Breast epithelium (tissue), 4 donors: ENCODE measurements around the gene HDAC7. TPM values are rescaled to one million over a fixed set of nuclear protein-coding genes. Genes with fewer than 3 reads are reported as not detected.

ENCODE experiments used
- DNase-seq, 2 donors: peaks; one replicate each; pipeline ENCODE4 v3.0.0-alpha.2; 2019; ENCODE audit warnings: low spot score in 2 of 2
- H3K27ac ChIP-seq, 2 donors: fragments of 200-600 bp; sonication (generic) in 1 of 2; one replicate each; pipeline ENCODE4 v1.5.1; 2016 to 2019; ENCODE audit warnings: mild to moderate bottlenecking in 1 of 2
- H3K27me3 ChIP-seq, 2 donors: fragments of 200-600 bp; sonication (generic) in 1 of 2; one replicate each; pipeline versions ENCODE4 v1.5.1 to v1.6.0; 2017 to 2019; ENCODE audit warnings: control low read depth in 1 of 2, mild to moderate bottlenecking in 1 of 2
- H3K36me3 ChIP-seq: fragments of 200-600 bp; one replicate; pipeline ENCODE4 v1.5.1; 2019
- H3K4me1 ChIP-seq, 2 donors: fragments of 200-600 bp; sonication (generic); one replicate each; pipeline ENCODE4 v1.5.1; 2016 to 2019; ENCODE audit warnings: control low read depth in 1 of 2
- H3K4me3 ChIP-seq, 3 donors: fragments of 200-600 bp; sonication (generic); 1 replicate in 2 of 3; 2 replicates in 1 of 3; pipeline ENCODE4 v1.5.1; 2016 to 2019; ENCODE audit warnings: mild to moderate bottlenecking in 3 of 3, moderate library complexity in 2 of 3
- H3K9me3 ChIP-seq, 2 donors: fragments of 200-600 bp; sonication (generic) in 1 of 2; one replicate each; pipeline ENCODE4 v1.5.1; 2016 to 2019; ENCODE audit warnings: control low read depth in 1 of 2
- POLR2A ChIP-seq: fragments of 450-650 bp; IDR thresholded peaks from one replicate; pipeline ENCODE4 v1.6.1; 2016; ENCODE audit warnings: antibody characterized with exemption, mild to moderate bottlenecking, moderate library complexity
- POLR2AphosphoS5 ChIP-seq, 3 donors: sonication (generic); formaldehyde crosslinking; IDR thresholded peaks; one replicate each; pipeline ENCODE4 v1.6.1; 2017; ENCODE audit warnings: antibody characterized with exemption in 3 of 3
- intact Hi-C: fragments of 100-400 bp; cut with DNase I; formaldehyde crosslinking; loops from one replicate; pipeline ENCODE4 v1.15.1; 2023; ENCODE audit warnings: low total_unique reads
- total RNA-seq, 3 donors: library from RNA; depleted of rRNA; stranded (reverse); fragments of >200 nt; gene quantifications; one replicate each; pipeline ENCODE4 v1.1.0, GENCODE V29; 2016
- TF ChIP-seq, protein P1 (sequence below), 3 donors: fragments of 450-650 bp; IDR thresholded peaks; one replicate each; pipeline ENCODE4 v1.5.1; 2016 to 2017; ENCODE audit warnings: antibody characterized with exemption in 3 of 3, mild to moderate bottlenecking in 3 of 3, moderate library complexity in 3 of 3

HDAC7 gene
- total RNA-seq, 3 donors from 2014 or later = 37.6 to 77.0 (median 44.9) TPM

DNA sequence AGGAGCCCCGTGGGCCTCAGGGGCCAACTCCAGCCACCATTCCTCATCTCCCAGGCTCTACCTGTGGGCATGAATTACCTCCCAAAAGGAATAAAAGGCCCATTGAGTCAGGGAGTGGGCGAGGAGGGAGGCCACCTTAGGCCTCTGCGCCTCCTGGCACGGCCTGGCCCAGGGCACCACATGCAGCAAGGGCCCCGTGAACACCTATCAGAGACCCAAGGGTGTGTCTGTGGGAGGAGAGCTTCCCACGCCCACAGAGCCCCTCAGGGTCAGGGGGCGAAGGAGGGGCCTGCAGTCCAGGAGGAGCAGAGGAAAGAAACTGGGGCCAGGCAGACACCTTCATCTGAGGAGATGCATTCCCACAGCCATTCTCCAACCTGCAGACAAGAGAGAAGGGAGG is 73.2 kb downstream of the HDAC7 start:
- H3K4me3 ChIP-seq = no peak overlapping the region
- intact Hi-C loops = no loop called here
- H3K27ac ChIP-seq = peak overlapping the region in 1 of 2 donors; percentile 19

DNA sequence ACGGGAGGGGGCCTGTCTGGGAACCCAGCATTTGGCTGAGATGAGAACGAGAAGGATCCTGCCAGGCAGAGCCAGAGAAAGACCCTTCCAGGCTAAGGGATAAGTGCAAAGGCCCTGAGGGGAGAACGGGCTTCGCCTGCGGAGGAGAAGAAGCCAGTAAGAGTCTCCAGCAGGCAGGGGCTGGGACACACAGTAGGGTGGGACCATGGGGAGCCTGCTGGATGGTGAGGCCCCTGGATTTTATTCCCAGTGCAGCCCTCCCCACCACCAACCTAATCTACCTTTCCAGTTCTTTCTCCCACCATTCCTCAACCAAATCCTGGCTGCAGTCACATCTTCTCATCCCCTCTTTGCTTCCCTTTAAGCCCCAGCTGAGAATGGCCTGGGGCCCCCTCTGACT is 73.6 kb downstream of the HDAC7 start:
- intact Hi-C loops = no loop called here
- no peaks in the 10 kb centered on the region for H3K9me3 ChIP-seq
- H3K4me3 ChIP-seq = no peak overlapping the region
- TF ChIP-seq, protein P1, sequence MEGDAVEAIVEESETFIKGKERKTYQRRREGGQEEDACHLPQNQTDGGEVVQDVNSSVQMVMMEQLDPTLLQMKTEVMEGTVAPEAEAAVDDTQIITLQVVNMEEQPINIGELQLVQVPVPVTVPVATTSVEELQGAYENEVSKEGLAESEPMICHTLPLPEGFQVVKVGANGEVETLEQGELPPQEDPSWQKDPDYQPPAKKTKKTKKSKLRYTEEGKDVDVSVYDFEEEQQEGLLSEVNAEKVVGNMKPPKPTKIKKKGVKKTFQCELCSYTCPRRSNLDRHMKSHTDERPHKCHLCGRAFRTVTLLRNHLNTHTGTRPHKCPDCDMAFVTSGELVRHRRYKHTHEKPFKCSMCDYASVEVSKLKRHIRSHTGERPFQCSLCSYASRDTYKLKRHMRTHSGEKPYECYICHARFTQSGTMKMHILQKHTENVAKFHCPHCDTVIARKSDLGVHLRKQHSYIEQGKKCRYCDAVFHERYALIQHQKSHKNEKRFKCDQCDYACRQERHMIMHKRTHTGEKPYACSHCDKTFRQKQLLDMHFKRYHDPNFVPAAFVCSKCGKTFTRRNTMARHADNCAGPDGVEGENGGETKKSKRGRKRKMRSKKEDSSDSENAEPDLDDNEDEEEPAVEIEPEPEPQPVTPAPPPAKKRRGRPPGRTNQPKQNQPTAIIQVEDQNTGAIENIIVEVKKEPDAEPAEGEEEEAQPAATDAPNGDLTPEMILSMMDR (IDR thresholded peaks at IDR 0.05) = no peak
- TF ChIP-seq POLR2AphosphoS5 (IDR thresholded peaks at IDR 0.05) (no peak), POLR2A (no peak)
- DNase-seq = no peak
- peaks cover 0 to 9% of the 10 kb centered on the region in 2 donors for H3K4me1 ChIP-seq
- H3K27ac ChIP-seq = peak overlapping the region in 1 of 2 donors; percentile 19
- no peaks in the 10 kb centered on the region for H3K36me3 ChIP-seq
- H3K27me3 ChIP-seq = no peaks in the 10 kb centered on the region

More for the DNA sequence above, 73.2 kb downstream of the HDAC7 start:
- DNase-seq = no peak
- Histone ChIP-seq H3K4me1 (peaks cover 0 to 5% of the 10 kb centered on the region in 2 donors), H3K36me3 (no peaks in the 10 kb centered on the region), H3K27me3 (no peaks in the 10 kb centered on the region), H3K9me3 (no peaks in the 10 kb centered on the region)
- TF ChIP-seq POLR2A = no peak
- TF ChIP-seq, protein P1 (IDR thresholded peaks at IDR 0.05) = no peak
- no peak for TF ChIP-seq POLR2AphosphoS5 (IDR thresholded peaks at IDR 0.05)

DNA sequence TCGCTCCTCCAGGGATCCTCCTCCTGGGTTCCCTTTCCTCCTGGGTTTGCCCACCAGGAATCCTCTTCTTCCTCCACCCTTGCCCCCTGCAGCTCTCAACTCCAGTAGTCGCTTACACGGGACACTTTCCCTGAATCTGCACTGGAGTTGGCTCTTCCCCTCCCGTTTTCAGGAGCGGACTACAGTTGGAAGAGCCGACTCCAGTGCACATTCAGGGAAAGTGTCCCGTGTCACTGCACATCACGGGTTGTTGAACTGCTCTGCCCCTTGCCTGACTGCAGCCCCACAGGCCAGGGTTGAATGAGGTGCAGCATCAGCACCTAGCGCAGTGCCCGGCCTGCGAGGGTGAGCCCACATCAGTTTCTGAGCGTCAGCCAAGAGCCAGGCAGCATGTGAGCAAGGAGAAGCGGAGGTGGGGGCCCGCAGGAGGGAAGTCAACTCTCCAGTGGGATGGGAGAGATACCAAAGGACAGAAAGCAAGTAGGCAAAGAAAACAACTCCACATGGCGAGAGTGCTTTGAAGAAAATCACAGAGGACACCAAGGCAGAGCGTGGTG is 74.1 kb downstream of the HDAC7 start:
- Histone ChIP-seq H3K4me1 (peaks cover 0 to 9% of the 10 kb centered on the region in 2 donors), H3K27me3 (no peaks in the 10 kb centered on the region), H3K27ac (no peak overlapping the region), H3K4me3 (no peak overlapping the region), H3K36me3 (no peaks in the 10 kb centered on the region), H3K9me3 (no peaks in the 10 kb centered on the region)
- intact Hi-C loops = no loop called here
- DNase-seq = no peak
- TF ChIP-seq POLR2AphosphoS5 (IDR thresholded peaks at IDR 0.05) = no peak
- TF ChIP-seq POLR2A = no peak
- TF ChIP-seq, protein P1 (IDR thresholded peaks at IDR 0.05) = no peak

DNA sequence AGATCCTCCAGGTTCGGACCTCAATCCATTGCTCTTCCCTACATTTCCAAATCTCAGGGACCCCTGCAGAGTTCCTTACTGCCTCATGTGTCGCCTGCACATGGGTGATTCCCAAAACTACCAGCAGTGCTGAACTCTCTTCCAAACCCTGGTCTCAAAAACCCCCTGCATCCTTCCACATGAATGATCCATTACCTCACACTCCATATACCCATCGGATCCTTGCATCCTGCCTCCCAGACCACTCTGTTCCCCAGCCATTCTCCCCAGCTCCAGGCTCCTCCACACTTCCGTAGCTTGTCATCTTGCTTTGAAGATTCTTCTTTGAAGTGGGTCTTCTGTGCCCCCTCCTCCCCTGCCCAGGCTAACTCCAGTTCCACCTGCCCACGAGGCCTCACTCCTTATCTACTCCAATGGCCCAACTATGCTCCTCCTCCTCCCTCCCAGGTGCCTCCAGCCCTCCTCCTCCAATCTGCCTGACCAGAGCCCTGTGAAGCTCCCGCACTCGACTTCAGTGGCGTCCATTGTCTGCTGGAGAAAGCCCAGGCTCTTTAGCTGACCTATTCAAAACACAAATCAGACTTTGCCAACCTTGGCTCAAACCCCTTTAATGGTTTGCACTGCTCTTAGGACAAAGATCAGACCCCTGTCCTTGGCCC is 74.8 kb downstream of the HDAC7 start:
- Histone ChIP-seq H3K4me3 (no peak overlapping the region), H3K27ac (no peak overlapping the region), H3K9me3 (no peaks in the 10 kb centered on the region), H3K36me3 (no peaks in the 10 kb centered on the region), H3K27me3 (no peaks in the 10 kb centered on the region), H3K4me1 (peaks cover 0 to 9% of the 10 kb centered on the region in 2 donors)
- DNase-seq = no peak
- intact Hi-C loops = loop anchor here (5.0 kb wide), 1 partner anchor 37 kb away; no protein-coding TSS in a partner anchor
- no peak for TF ChIP-seq POLR2A
- TF ChIP-seq, protein P1 (IDR thresholded peaks at IDR 0.05) = no peak
- no peak for TF ChIP-seq POLR2AphosphoS5 (IDR thresholded peaks at IDR 0.05)

DNA sequence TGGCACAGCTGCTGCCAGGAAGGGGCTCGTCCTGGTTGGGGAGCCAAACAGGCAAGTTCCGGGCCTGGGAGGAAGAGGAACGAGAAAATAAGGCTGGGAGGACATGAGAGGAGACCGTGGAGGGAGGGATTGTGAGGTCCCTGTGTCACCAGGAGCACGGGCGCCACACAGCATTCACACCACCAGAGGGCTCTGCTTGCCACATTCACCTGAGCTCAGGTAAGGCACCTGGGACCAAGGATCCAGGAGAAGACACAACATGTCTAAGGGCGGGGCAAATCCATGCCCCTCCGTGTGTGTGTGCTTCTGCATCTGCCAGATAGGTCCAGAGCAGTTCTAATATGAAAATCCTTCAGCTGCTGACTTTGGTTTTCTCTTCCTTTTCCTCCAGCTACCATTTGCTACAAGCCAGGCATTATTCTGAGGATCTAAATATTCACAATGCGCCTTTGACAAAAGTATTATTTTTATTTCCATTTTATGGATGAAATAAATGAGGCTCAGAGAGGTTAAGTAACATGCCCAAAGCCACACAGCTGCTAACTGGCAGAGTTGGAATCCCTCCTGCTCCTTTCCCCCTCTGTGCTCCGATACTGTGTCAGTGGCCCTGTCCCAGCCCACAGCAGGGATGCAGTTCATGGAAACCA is 75.6 kb downstream of the HDAC7 start:
- peak; percentile 82 to 86 for DNase-seq
- H3K4me3 ChIP-seq = no peak overlapping the region
- peak overlapping the region in 1 of 2 donors; percentile 12 for H3K27ac ChIP-seq
- intact Hi-C loops = loop anchor here (5.0 kb wide), 1 partner anchor 38 kb away; no protein-coding TSS in a partner anchor
- no peaks in the 10 kb centered on the region for H3K27me3 ChIP-seq
- H3K9me3 ChIP-seq = no peaks in the 10 kb centered on the region
- H3K4me1 ChIP-seq = peaks cover 0 to 9% of the 10 kb centered on the region in 2 donors
- TF ChIP-seq POLR2AphosphoS5 (IDR thresholded peaks at IDR 0.05) = peak in 1 of 3 donors; percentile 21
- TF ChIP-seq, protein P1 (IDR thresholded peaks at IDR 0.05) = peak; percentile 68 to 89 (median 80)
- no peak for TF ChIP-seq POLR2A
- H3K36me3 ChIP-seq = no peaks in the 10 kb centered on the region
